ENCODE results near the gene WDR76. TPM values are rescaled to one million over a fixed set of nuclear protein-coding genes. Genes with fewer than 3 reads are reported as not detected.

Gene WDR76
- total RNA-seq, 1 experiment from 2014 or later: 29.6 TPM

DNA sequence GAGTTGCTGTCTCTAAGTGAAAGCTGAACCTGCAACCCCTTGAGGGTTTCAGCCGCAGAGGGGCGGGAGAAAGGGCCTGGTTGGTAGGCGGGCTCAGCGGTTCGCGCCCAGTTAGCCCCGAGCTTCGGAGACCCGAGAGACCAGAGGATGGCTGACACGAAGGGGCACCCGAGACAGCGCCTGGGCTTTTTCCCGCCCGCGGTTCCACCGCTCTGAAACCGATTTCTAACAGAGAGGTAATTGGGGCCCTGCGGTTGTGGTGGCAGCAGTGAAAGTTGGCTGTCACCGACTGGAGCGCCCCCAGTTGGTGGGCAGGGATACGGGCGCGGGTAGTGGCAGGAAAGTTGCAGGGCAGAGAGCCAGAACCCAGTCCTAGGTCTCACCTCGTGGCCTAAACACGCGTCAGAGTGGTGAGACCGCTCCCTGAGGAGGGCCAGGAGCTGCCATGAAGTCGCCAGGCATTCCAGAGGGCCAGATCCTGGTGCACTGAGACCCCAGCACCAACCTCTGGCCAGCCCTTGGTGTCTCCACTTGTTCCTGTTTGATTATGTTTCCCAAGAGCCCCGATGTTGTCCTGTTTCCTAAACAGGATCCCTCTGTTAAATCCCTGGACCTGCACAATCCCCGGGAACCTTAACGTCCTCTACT, 49.4 kb upstream of the WDR76 start:
- Histone ChIP-seq H2AK5ac (ENCODE audit: insufficient read length, low read length) (no peak overlapping the region), H4K91ac (ENCODE audit: insufficient read length, low read depth, low read length) (no peak overlapping the region), H3K14ac (ENCODE audit: insufficient read depth, low read length) (peak overlapping the region; percentile 64; the same call in 1 of the 2 replicates), H2BK15ac (ENCODE audit: low read depth, low read length) (no peak overlapping the region), H3K79me2 (ENCODE audit: insufficient read depth, low read length) (no peaks in the 10 kb centered on the region), H3K9ac (ENCODE audit: extremely low read depth, insufficient read length, low read length) (peak overlapping the region; percentile 53), H3K4ac (ENCODE audit: low read depth, low read length) (no peak overlapping the region), H3K9me3 (ENCODE audit: control insufficient read depth, low read depth, low read length) (no peaks in the 10 kb centered on the region), H2AFZ (ENCODE audit: low read length) (peak overlapping the region; percentile 17), H4K20me1 (ENCODE audit: control insufficient read depth, insufficient read depth, insufficient read length) (no peaks in the 10 kb centered on the region), H3K4me2 (ENCODE audit: insufficient read depth, insufficient read length, low read length) (peak overlapping the region; percentile 98), H3K4me1 (ENCODE audit: insufficient read depth, low read length) (no peaks in the 10 kb centered on the region; the same call in 1 of the 2 replicates), H2BK20ac (ENCODE audit: low read depth, low read length, poor library complexity, severe bottlenecking) (no peak overlapping the region), H3K27me3 (ENCODE audit: insufficient read depth, low read length) (no peaks in the 10 kb centered on the region), H3K79me1 (ENCODE audit: insufficient read depth, low read depth, low read length, poor library complexity, severe bottlenecking) (no peaks in the 10 kb centered on the region), H2BK12ac (ENCODE audit: insufficient read length, low read depth, low read length) (no peak overlapping the region), H3K23ac (ENCODE audit: insufficient read length, low read depth, low read length) (no peak overlapping the region), H4K5ac (ENCODE audit: insufficient read length, low read depth, low read length) (no peak overlapping the region), H3K18ac (ENCODE audit: insufficient read length, low read depth, low read length) (no peak overlapping the region), H3K23me2 (ENCODE audit: insufficient read length, low read depth, low read length, poor library complexity, severe bottlenecking) (peaks cover 13% of the 10 kb centered on the region), H3K56ac (ENCODE audit: insufficient read length, low read depth, low read length) (no peak overlapping the region), H3K27ac (ENCODE audit: insufficient read length, low read depth, low read length) (no peak overlapping the region), H2BK120ac (ENCODE audit: low read depth, low read length, poor library complexity, severe bottlenecking) (no peak overlapping the region), H4K8ac (replicated peaks; ENCODE audit: insufficient read length, low read depth, low read length) (no peak overlapping the region), H3T11ph (ENCODE audit: low read length) (no peak overlapping the region), H2BK5ac (ENCODE audit: insufficient read length, low read length) (no peak overlapping the region)
- TF ChIP-seq, protein P1, sequence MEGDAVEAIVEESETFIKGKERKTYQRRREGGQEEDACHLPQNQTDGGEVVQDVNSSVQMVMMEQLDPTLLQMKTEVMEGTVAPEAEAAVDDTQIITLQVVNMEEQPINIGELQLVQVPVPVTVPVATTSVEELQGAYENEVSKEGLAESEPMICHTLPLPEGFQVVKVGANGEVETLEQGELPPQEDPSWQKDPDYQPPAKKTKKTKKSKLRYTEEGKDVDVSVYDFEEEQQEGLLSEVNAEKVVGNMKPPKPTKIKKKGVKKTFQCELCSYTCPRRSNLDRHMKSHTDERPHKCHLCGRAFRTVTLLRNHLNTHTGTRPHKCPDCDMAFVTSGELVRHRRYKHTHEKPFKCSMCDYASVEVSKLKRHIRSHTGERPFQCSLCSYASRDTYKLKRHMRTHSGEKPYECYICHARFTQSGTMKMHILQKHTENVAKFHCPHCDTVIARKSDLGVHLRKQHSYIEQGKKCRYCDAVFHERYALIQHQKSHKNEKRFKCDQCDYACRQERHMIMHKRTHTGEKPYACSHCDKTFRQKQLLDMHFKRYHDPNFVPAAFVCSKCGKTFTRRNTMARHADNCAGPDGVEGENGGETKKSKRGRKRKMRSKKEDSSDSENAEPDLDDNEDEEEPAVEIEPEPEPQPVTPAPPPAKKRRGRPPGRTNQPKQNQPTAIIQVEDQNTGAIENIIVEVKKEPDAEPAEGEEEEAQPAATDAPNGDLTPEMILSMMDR (conservative IDR thresholded peaks at IDR 0.05): peak; percentile 90
- Mint-ChIP-seq H3K27me3 (ENCODE audit: low read depth) (no peaks in the 10 kb centered on the region; the same call in 1 of the 2 replicates), H3K27ac (peak overlapping the region in 1 of 3 experiments; percentile 35; a peak in 2 of 7 replicates), H3K9me3 (no peaks in the 10 kb centered on the region; a peak in 1 of 5 replicates), H3K36me3 (ENCODE audit: insufficient read depth in 1 of 3, low read depth in 3 of 3) (peaks cover 5 to 25% (median 10%) of the 10 kb centered on the region in 3 experiments; a peak in 6 of 7 replicates), H3K4me3 (peak overlapping the region; percentile 82 to 92), H3K4me1 (peaks cover 12 to 13% of the 10 kb centered on the region in 2 experiments)
- peak; percentile 83 for DNase-seq
- WGBS (ENCODE audit: extremely low coverage, insufficient read length, low lambda C conversion rate): 100% methylated on average over 2 of the region's 31 CpGs
